CD4-positive, alpha-beta T cell (primary cell): ENCODE results near the gene KIF17. TPM values are rescaled to one million over a fixed set of nuclear protein-coding genes. Genes with fewer than 3 reads are reported as not detected.

ENCODE experiments used
- ATAC-seq: fragments of 200-7000 bp; cut with Tn5 transposase; one replicate; pipeline ENCODE4 v1.10.0; 2022; ENCODE audit warnings: mild to moderate bottlenecking; ENCODE audit not compliant: poor library complexity
- CTCF ChIA-PET: fragments of 350-600 bp; sonication (Branson Sonifier 250); formaldehyde crosslinking; loops from one replicate; lab custom pipeline; 2021; ENCODE audit warnings: antibody characterized with exemption, inconsistent platforms; lab: Charles Lee
- POLR2A ChIA-PET: fragments of 350-600 bp; sonication (Branson Sonifier 250); formaldehyde crosslinking; loops from one replicate; lab custom pipeline; 2021; ENCODE audit warnings: antibody characterized with exemption, inconsistent platforms; lab: Charles Lee
- DNase-seq, 14 experiments: peaks; one replicate each; pipeline ENCODE4 v3.0.0-alpha.2; 2013 to 2020; ENCODE audit warnings: mixed read lengths in 2 of 14
- H3K27ac ChIP-seq, 2 donors: one replicate each; pipeline versions ENCODE4 v1.5.1 to v1.7.0; 2013; ENCODE audit warnings: low read length in 2 of 2, low read depth in 1 of 2, mild to moderate bottlenecking in 1 of 2
- H3K27me3 ChIP-seq, 2 experiments: 1 replicate in 1 of 2; 2 replicates in 1 of 2; pipeline versions ENCODE4 v1.6.1 to v1.7.0; 2013; ENCODE audit warnings: low read length in 2 of 2, control low read depth in 1 of 2, mild to moderate bottlenecking in 1 of 2, moderate library complexity in 1 of 2; ENCODE audit not compliant: insufficient read depth in 2 of 2, control insufficient read depth in 1 of 2
- H3K36me3 ChIP-seq: one replicate; pipeline ENCODE4 v1.6.1; 2013; ENCODE audit warnings: low read length, control low read depth; ENCODE audit not compliant: insufficient read depth
- H3K4me1 ChIP-seq: one replicate; pipeline ENCODE4 v1.6.1; 2013; ENCODE audit warnings: low read length, control low read depth; ENCODE audit not compliant: insufficient read depth
- H3K4me3 ChIP-seq: one replicate; pipeline ENCODE4 v1.5.1; 2013; ENCODE audit warnings: mild to moderate bottlenecking, low read length, moderate library complexity
- H3K9me3 ChIP-seq, 2 experiments: 1 replicate in 1 of 2; 2 replicates in 1 of 2; pipeline versions ENCODE4 v1.6.1 to v1.7.0; 2013; ENCODE audit warnings: low read length in 2 of 2, mild to moderate bottlenecking in 2 of 2, control low read depth in 1 of 2, moderate library complexity in 1 of 2; ENCODE audit not compliant: control insufficient read depth in 1 of 2, insufficient read depth in 1 of 2
- H3K27ac Mint-ChIP-seq: one replicate; pipeline ENCODE4 v1.8.0; 2020; ENCODE audit warnings: mixed read lengths
- H3K27me3 Mint-ChIP-seq: one replicate; pipeline ENCODE4 v1.8.0; 2021; ENCODE audit warnings: mixed read lengths
- H3K36me3 Mint-ChIP-seq: one replicate; pipeline ENCODE4 v1.8.0; 2021; ENCODE audit warnings: low read depth, mixed read lengths
- H3K4me1 Mint-ChIP-seq: one replicate; pipeline ENCODE4 v1.8.0; 2021; ENCODE audit warnings: low read depth, mixed read lengths
- H3K4me3 Mint-ChIP-seq: one replicate; pipeline ENCODE4 v1.8.0; 2020; ENCODE audit warnings: mild to moderate bottlenecking, mixed read lengths
- H3K9me3 Mint-ChIP-seq: one replicate; pipeline ENCODE4 v1.8.0; 2020; ENCODE audit warnings: mixed read lengths
- CTCF ChIP-seq: fragments of 200-600 bp; IDR thresholded peaks from one replicate; pipeline ENCODE4 v1.8.0; 2022; ENCODE audit warnings: antibody characterized with exemption, mild to moderate bottlenecking
- intact Hi-C, 2 experiments: fragments of 100-400 bp; cut with DNase I in 1 of 2; cut with micrococcal nuclease in 1 of 2; formaldehyde crosslinking; loops; one replicate each; pipeline versions ENCODE4 v1.15.1 to v1.9.0; 2023 to 2025; cut with DNase I, micrococcal nuclease
- total RNA-seq, 174 experiments: library from RNA in 2 of 174; stranded (reverse) in 2 of 174; gene quantifications; one replicate each; pipeline ENCODE4 v1.2.3 and lab custom pipeline; 2021 to 2026

Gene KIF17
- total RNA-seq, 2 experiments from 2014 or later: not detected

GRCh38 chr1:20648946-20649345, 68.9 kb downstream of the KIF17 start:
- Mint-ChIP-seq H3K9me3 (no peaks in the 10 kb centered on the region), H3K27ac (no peak overlapping the region)
- CTCF ChIA-PET: interaction anchor here (0.8 kb wide), 1 partner anchor 12 kb away, joined by 4 read pairs; the partner anchor contains the start of gene DDOST

GRCh38 chr1:20648438-20648837, 69.4 kb downstream of the KIF17 start:
- no peaks in the 10 kb centered on the region for H3K4me1 ChIP-seq
- ChIA-PET CTCF (no interaction called here), POLR2A (no interaction called here)
- no peak overlapping the region for H3K27ac Mint-ChIP-seq
- DNase-seq (no peak), ATAC-seq (no peak)
- no peak overlapping the region for H3K4me3 Mint-ChIP-seq
- peaks cover 65% of the 10 kb centered on the region for H3K36me3 ChIP-seq
- H3K9me3 ChIP-seq: no peaks in the 10 kb centered on the region
- H3K27me3 ChIP-seq: no peaks in the 10 kb centered on the region
- intact Hi-C loops: loop anchor here in 1 of 2 experiments (10.0 kb wide), 1 partner anchor 434 kb away; no protein-coding TSS in a partner anchor
- no peaks in the 10 kb centered on the region for H3K9me3 Mint-ChIP-seq
- no peak for TF ChIP-seq CTCF
- H3K27me3 Mint-ChIP-seq: no peaks in the 10 kb centered on the region
- H3K4me1 Mint-ChIP-seq: no peaks in the 10 kb centered on the region
- H3K36me3 Mint-ChIP-seq: peaks cover 79% of the 10 kb centered on the region
- no peak overlapping the region for H3K27ac ChIP-seq
- H3K4me3 ChIP-seq: no peak overlapping the region

More at GRCh38 chr1:20648946-20649345, 68.9 kb downstream of the KIF17 start:
- TF ChIP-seq CTCF: no peak
- Mint-ChIP-seq H3K36me3 (peaks cover 79% of the 10 kb centered on the region), H3K4me3 (no peak overlapping the region), H3K4me1 (no peaks in the 10 kb centered on the region), H3K27me3 (no peaks in the 10 kb centered on the region)
- POLR2A ChIA-PET: no interaction called here
- Histone ChIP-seq H3K9me3 (no peaks in the 10 kb centered on the region), H3K4me1 (no peaks in the 10 kb centered on the region), H3K27ac (no peak overlapping the region), H3K36me3 (peaks cover 70% of the 10 kb centered on the region), H3K4me3 (no peak overlapping the region), H3K27me3 (no peaks in the 10 kb centered on the region)
- intact Hi-C loops: loop anchor here in 1 of 2 experiments (10.0 kb wide), 1 partner anchor 434 kb away; no protein-coding TSS in a partner anchor
- no peak for ATAC-seq
- no peak for DNase-seq

DNA sequence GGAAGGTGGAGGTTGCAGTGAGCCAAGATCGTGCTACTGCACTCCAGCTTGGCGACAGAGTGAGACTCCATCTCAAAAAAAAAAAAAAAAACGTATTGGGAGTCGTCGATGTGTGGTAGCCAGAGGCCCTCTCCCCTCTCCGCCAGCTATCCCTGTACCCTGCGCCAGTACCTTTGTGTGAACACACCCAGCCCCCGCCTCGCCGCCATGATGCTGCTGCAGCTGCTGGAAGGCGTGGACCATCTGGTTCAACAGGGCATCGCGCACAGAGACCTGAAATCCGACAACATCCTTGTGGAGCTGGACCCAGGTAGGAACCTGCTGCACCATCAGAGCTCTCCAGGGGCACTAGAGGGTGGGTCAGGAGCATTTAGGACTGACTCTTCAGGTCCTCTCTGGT, 72.4 kb downstream of the KIF17 start:
- H3K27ac ChIP-seq: no peak overlapping the region
- H3K4me1 ChIP-seq: no peaks in the 10 kb centered on the region
- peaks cover 39% of the 10 kb centered on the region for H3K36me3 ChIP-seq
- TF ChIP-seq CTCF: no peak
- Mint-ChIP-seq H3K9me3 (no peaks in the 10 kb centered on the region), H3K27ac (no peak overlapping the region), H3K4me3 (no peak overlapping the region), H3K36me3 (peaks cover 59% of the 10 kb centered on the region), H3K4me1 (peaks cover under 1% of the 10 kb centered on the region), H3K27me3 (no peaks in the 10 kb centered on the region)
- no peaks in the 10 kb centered on the region for H3K27me3 ChIP-seq
- POLR2A ChIA-PET: interaction anchor here (1.0 to 2.0 kb wide), 2 partner anchors 11 to 16 kb away, joined by 3 to 6 read pairs; partner anchors contain the start of gene DDOST
- H3K9me3 ChIP-seq: no peaks in the 10 kb centered on the region
- H3K4me3 ChIP-seq: no peak overlapping the region
- no peak for ATAC-seq
- no peak for DNase-seq
- CTCF ChIA-PET: interaction anchor here (0.6 kb wide), 1 partner anchor 15 kb away, joined by 3 read pairs; no protein-coding TSS in a partner anchor
- intact Hi-C loops: loop anchor here in 1 of 2 experiments (10.0 kb wide), 1 partner anchor 431 kb away; no protein-coding TSS in a partner anchor
